HG03060 (cell line): ENCODE measurements around the gene EVI5.
"Not testable (repeated sequence)": the region's sequence is repeated elsewhere in the genome, so short reads cannot be mapped to it uniquely, and the experiment has no call there.

Experiments used
- ATAC-seq: cut with Tn5 transposase; IDR thresholded peaks from one replicate; pipeline ENCODE4 v1.9.1; 2021; ENCODE audit warnings: low read depth, moderate number of reproducible peaks; ENCODE audit not compliant: unreplicated experiment

EVI5 gene

DNA sequence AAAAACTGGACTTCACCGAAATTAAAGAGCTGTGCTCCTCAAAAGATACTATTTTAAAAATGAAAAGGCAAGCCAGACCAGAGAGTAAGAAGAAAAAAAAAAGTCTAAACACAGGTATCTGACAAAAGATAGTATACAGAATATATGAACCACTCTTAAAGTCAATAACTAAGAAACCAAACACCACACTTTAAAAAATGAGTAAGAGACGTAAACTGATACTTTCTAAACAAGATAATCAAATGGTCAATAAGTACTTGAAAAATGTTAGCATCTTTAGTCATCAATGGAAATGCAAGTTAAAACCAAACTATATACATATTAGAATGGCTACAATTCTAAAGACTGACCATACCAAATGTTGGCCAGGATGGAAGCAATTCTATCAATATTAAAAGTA is 77.6 kb downstream of the EVI5 start:
- no peak for ATAC-seq

DNA sequence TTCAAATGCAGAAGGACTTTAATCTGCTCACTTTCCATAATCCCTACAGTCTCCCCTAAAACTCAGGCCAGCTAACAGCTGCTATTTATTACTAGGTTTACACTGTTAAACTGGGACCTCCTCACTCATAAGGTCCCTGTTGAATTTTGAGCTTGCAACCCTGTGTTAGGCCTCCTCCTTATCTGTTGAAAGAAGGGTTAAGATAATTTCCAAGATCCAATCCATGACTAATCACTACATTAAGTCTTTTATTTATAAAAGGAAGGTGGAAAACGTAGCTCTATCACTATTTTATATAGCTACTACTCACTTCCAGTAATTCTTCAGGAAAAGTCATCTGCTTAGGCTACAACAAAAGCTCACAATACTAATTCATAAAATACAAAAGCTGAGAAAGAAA is 79.5 kb downstream of the EVI5 start:
- ATAC-seq, result no peak

DNA sequence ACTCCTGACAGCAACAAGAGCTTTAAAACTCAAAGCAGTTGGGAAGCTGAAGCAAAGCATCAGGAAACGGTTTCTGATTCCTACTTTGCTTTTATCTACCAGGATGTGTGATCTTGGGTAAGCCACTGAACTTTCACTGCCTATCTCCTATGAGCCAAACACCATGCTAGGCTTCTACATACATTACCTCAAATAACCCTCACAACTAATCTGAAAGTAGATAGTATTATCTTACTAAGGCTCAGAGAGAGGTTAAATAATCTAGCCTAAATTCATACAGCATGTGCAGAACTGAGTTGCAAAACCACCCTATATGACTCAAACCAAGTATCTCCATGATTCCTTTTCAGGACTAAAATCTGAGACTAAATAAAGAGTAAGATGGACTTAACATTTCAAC is 83.8 kb downstream of the EVI5 start:
- no peak for ATAC-seq

DNA sequence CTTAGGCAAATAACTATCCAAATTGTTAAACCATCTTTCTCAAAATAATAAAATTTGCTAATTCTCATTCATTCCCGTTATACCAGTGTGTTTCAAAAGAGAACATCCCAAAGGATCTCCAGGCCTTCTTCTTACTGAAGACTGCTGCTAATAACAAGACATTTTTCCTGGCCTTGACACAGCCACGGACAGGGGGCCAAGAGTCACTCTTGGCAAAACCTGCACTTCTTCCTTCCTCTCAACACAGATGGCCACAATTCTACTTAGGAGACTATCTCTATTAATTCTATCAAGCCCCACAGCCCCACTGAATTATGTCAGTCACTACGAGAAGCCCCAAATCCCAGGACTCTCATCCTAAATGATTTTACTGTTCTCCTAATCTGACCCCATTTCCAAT is 86.0 kb downstream of the EVI5 start:
- ATAC-seq, result no peak

DNA sequence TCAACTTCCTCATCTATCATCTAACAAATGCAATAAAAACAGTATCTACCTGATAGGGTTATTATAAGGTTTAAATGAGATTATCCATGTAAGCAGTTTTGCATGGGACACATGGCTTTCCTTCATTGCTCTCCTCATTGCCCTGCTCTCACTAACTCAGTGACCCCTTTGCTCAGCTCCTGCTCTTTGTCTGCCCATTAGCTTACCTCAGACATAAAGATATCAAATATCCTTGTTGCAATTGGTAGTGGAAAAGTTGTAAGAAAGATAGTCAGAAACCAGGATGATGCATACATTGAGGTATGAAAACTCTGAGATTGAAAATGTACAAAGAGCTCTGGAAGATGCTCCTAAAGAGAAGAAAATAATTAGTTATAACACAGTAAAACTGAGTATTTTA is 89.8 kb downstream of the EVI5 start:
- no peak for ATAC-seq

DNA sequence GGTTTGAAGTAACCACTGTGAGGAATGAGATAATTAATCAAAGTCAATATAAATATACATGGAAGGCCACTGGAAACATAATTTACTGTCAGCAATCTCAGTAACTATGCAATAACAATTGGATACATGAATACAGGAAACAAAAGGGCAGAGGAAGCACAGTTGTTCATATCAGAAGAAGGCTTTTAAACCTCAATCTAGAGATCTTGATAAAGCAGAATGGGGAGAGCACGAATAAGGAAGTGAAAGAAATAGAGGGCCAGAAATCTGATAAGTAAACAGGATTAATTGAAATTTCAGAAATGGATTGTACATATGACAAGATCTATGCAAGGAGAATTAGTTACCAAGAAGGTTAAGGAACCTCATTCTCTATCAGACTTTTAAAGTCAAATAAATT is 93.0 kb downstream of the EVI5 start:
- no peak for ATAC-seq

DNA sequence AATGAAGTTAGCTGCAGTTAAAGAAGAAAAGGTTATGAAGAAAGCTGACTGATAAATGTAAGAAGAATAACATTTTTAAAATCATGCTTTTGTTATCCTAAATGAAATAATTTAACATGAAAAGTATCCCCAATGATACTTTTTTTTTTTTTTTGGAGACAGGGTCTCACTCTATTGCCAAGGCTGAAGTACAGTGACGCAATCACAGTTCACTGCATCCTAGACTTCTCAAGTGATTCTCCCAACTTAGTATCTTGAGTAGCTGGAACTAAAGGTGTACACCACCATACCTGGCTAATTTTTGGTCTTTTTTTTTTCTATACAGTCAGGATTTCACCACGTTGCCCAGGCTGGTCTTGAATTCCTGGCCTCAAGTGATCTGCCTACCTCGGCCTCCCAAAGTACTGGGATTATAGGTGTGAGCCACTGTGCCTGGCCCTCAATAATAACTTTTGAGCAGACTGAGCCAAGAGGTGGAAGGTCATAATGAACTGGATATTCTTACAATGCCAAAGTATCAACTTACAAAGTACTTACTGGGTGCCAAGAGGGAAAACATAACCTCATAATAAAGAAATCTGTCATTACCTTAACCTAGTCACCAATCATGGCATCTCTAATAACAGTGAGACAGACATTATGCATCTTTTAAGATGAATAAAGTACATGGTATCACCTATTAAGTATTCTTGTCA is 94.5 kb downstream of the EVI5 start:
- ATAC-seq, result no peak

DNA sequence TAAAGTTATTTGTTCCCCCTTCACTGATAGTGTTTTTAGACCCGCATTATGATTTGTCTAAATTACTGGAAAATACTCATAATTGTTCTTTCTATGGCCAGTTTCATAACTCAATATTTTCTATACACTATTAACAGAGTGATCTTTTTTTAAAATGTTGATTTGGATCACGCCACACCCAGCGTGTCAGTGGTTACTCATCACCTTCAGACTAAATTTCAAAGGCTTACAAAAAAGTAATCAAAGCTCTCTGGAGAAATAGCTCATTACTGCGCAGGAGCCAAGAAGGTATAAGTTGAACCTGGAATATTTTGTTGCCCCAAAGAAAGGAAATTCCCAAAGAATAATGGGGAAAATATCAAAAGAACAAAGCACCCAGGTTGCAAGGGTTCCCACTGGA is 104.9 kb downstream of the EVI5 start:
- no peak for ATAC-seq

DNA sequence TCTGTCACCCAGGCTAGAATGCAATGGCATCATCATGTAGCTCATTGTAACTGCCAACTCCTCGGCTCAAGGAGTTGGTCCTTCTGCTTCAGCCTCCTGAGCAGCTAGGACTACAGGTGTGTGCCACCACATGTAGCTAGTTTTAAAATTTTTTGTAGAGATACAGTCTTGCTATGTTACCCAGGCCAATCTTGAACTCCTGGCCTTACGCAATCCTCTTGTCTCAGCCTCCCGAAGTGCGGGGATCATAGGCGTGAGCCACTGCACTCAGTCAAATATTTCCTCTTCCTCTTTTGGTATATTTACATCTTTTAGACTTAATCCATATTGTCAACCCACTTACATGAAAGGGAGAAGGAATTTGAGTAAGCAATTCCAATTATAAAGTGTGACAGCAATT is 121.1 kb downstream of the EVI5 start:
- no peak for ATAC-seq

DNA sequence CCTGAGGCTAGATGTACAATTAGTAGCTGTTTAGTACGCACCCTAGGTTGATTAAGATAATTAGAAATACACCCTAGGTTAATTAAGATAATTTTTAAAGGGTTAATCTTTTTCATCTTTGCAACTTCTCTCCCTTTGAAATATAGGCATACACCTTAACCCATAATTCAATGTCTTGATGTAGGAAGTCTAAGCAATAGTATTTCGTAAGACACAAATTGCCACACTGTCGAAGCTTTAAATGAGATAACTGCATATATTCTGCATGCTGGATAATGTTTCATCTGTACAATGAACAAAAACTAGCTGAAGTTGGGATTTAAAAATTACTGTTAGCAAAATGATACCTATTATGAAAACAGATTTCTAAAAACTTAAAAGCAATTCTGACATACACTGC is 122.9 kb downstream of the EVI5 start:
- ATAC-seq, result no peak

DNA sequence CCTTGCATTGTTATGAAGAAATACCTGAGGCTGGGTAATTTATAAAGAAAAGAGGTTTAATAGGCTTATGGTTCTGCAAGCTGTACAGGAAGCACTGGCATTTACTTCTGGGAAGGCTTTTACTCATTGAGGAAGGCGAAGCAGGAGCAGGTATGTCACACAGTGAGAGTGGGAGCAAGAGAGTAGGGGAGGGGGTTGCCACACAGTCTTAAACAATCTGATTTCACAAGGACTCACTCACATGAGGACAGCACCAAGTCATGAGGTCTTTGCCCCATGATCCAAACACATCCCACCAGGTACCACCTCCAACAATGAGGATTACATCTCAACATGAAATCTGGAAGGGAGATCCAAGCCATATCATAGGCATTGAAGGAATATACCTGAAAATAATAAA is 127.2 kb downstream of the EVI5 start:
- no peak for ATAC-seq

DNA sequence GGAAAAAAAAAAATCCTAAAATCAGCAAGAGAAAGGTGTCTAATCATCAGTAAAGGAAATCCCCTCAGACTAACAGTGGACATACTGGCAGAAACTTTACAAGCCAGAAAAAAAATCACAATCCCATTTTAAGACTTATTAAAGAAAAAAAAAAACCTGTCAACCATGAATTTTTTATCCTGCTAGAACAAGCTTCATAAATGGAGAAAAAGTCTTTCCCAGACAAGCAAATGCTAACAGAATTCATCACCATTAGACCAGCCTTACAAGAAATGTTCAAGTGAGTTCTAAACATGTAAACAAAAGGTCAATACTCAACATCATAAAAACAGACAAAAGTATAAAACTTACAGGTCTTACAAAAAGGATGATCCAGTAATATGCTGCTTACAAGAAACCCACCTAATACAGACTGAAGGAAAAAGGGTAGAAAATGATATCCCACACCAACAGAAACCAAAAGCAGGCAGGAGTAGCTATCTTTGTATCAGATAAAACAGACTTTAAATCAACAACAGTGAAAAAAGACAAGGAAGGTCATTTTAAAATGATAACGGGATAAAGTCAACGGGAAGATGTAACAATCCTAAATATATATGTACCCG is 129.6 kb downstream of the EVI5 start:
- no peak for ATAC-seq

DNA sequence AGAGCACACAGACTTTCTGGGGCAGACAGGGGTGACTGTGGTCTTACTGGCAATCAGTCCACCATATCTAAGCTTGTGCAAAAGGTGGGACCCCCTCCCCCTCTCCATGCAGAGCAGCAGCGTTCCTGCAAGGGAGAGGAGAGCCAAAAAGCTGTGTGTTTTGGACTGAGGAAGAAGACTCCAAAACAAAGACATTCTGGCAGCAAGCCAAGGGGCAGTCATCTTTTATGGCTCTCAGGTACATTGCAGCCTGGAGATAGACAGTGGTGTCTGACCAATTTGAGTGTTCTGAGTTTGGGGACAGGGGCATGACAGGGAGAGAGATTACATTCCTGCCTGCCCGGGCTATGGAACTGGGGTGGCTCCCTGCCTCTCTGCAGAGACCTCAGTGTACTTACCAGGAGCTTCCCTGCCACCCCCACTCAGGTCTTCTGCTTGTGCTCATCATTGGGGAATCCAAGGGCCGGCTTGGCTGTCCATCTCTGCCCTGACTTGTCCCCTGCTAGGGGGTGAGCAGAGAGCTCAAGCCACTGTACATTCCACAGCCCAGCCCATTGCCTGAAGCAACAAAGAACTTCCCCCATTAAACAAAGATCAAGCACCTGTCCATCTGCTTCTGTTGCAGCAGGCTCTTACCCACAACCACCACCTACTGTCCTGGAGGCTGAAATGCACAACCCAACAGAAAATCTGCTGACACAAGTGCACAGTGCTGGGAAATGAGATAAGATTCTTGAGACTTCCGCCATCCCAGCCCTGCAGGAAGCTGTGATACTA is 131.1 kb downstream of the EVI5 start:
- no peak for ATAC-seq

DNA sequence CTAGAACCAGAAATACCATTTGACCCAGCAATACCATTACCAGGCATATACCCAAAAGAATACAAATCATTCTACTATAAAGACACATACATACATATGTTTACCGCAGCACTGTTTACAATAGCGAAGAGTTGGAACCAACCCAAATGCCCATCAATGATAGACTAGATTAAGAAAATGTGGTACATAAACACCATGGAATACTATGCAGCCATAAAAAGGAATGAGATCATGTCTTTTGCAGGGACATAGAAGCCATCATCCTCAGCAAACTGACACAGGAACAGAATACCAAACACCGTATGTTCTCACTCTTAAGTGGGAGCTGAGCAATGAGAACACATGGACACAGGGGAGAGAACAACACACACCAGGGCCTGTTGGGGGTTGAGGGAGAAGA is 144.2 kb downstream of the EVI5 start:
- ATAC-seq, result not testable (repeated sequence)

DNA sequence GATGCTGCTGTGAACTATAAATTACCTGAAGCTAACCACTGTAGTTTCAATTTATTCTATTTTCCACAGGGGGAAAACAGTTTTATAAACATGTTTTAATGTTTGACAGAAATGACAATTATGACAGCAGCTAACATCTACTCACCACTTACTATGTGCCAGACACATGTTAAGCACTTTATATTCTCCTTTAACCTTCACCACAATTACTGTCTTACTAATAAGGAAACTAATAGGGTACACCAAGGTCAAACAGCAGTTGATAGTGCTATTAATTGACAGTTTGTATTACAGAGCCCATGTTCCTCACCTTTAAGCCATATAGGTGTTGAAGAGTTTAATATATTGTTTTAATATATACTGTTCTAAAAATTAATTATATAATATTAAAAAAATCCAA is 146.4 kb downstream of the EVI5 start:
- no peak for ATAC-seq

DNA sequence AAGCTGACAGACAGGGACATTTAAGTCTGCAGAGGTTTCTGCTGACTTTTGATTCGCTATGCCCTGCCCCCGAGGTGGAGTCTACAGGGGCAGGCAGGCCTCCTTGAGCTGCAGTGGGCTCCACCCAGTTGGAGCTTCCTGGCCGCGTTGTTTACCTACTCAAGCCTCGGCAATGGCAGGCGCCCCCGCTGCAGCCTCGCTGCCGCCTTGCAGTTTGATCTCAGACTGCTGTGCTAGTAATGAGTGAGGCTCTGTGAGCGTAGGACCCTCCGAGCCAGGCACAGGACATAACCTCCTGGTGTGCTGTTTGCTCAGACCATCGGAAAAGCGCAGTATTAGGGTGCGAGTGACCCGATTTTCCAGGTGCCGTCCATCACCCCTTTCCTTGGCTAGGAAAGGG is 149.7 kb downstream of the EVI5 start:
- not testable (repeated sequence) for ATAC-seq

DNA sequence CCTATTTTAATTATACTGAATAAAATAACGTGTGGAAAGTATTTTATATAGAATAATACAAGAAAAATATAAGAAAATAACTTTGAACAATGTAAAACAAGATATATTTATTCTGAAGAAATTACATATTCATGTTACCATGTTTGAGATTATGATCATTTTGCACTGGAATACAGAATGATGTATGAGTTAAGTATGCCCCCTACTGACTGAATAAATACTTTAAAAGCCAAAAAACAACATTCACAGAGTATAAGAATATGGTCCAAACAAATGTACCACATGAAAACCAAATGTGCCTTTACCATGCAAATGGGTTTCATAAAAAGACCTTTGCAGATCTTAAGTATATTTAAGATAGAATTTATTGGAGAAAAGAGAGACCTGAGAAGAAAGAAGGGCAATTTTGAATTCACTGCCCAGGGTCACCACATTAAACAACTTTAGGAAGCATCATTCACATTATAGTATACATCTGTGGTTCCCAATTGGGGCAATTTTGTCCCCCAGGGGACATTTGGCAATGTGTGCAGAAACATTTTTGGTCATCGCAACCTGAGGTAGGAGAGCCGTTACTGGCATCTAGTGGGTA is 161.6 kb downstream of the EVI5 start:
- no peak for ATAC-seq

DNA sequence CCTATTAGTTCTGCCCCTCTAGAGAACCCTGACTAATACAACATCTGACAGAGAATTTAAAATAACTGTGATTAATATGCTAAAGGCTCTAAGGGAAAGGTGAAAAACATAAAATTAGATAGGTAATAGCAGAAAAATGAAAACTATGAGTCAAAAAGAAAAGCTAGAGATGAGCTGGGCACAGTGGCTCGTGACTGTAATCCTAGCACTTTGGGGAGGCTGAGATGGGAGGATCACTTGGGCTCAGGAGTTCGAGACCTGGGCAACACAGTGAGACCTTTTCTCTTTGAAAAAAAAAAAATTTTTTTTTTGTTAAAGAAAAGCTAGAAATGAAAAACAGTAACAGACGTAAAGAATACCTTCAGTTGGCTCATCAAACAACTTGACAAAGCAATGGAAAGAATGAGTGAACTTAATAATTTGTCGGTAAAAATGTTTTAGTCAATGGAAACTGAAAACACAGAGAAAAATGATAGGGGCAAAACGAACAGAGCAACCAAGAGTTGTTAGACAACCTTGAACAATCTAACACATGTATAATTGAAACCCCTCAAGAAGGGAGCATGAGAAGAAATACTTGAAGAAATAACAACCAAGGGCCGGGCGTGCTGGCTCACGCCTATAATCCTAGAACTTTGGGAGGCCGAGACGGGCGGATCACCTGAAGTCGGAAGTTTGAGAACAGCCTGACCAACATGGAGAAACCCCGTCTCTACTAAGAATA is 165.3 kb downstream of the EVI5 start:
- ATAC-seq, result no peak

DNA sequence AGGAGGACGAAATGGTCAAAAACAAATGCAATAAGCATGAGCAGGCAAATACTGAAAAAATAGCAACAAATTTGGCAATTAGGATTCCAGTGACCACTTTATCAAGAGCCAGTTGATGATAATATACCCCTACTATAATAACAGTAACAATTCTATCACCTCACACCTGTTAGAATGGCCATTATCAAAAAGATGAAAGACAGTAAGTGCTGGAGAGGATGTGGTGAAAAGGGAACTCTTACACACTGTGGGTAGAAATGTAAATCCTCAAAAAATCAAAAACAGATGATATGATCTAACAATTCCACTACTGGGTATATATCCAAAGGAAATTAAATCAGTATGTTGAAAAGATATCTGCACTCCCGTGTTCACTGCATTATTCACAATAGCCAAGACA is 183.9 kb downstream of the EVI5 start:
- ATAC-seq, result no peak

DNA sequence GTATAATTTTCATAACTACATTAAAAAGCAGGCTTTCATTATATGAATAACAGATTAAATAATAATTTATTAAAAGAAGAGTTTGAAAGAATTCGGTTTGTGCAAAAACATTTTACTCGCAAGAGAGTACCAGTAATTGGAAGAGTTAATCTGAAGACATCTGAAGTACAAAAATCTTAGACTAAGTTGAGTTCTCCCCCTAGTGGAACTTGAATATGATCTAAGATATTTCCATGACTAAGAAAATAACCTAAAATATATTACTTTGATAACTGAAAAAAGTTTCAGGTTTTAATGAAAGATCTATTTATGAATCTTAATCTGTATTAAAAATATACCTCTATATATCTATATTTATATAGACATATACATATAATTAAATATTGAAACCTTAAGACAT is 185.7 kb downstream of the EVI5 start:
- ATAC-seq, result no peak

DNA sequence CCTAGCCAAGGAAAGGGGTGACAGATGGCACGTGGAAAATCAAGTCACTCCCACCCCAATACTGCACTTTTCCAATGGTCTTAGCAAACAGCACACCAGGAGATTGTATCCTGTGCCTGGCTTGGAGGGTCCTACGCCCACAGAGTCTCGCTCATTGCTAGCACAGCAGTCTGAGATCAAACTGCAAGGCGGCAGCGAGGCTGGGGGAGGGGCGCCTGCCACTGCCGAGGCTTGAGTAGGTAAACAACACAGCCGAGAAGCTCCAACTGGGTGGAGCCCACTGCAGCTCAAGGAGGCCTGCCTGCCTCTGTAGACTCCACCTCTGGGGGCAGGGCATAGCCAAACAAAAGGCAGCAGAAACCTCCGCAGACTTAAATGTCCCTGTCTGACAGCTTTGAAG is 195.5 kb downstream of the EVI5 start:
- not testable (repeated sequence) for ATAC-seq
